HFFc6 (cell line): ENCODE measurements around the gene CHST11. TPM values are rescaled to one million over a fixed set of nuclear protein-coding genes. Genes with fewer than 3 reads are reported as not detected.

ENCODE experiments used
- DNase-seq: peaks from one replicate; pipeline ENCODE4 v3.0.0-alpha.2; 2018
- H3K27ac Mint-ChIP-seq: 2 replicates; pipeline ENCODE4 v1.8.0; 2020; ENCODE audit warnings: mild to moderate bottlenecking, mixed read lengths
- H3K27me3 Mint-ChIP-seq: 2 replicates; pipeline ENCODE4 v1.8.0; 2021; ENCODE audit warnings: mild to moderate bottlenecking, moderate library complexity, mixed read lengths; ENCODE audit not compliant: insufficient read depth
- H3K36me3 Mint-ChIP-seq: 2 replicates; pipeline ENCODE4 v1.8.0; 2021; ENCODE audit warnings: low read depth, mixed read lengths
- H3K4me1 Mint-ChIP-seq: 2 replicates; pipeline ENCODE4 v1.8.0; 2020; ENCODE audit warnings: low read depth, mixed read lengths
- H3K4me3 Mint-ChIP-seq: 2 replicates; pipeline ENCODE4 v1.8.0; 2020; ENCODE audit warnings: mild to moderate bottlenecking, moderate library complexity, mixed read lengths
- H3K9me3 Mint-ChIP-seq: 2 replicates; pipeline ENCODE4 v1.8.0; 2020; ENCODE audit warnings: mild to moderate bottlenecking, mixed read lengths
- total RNA-seq, 6 experiments: library from RNA; stranded (reverse); fragmentation: NEBNext Ultra II Directional; extraction: Animal tissue kit (Norgen Biotek cat#: 25700); gene quantifications; 2 replicates in 1 of 6; 3 replicates in 5 of 6; pipeline ENCODE4 v1.2.3, GENCODE V29; 2021
- TF ChIP-seq, protein P1 (sequence below): fragments of 200-600 bp; sonication (generic); IDR thresholded peaks from 2 replicates; pipeline ENCODE4 v1.5.0; 2021; ENCODE audit warnings: antibody characterized with exemption, mild to moderate bottlenecking

CHST11 gene
- total RNA-seq, 6 experiments from 2014 or later: 2.4 to 4.3 (median 3.8) TPM

DNA sequence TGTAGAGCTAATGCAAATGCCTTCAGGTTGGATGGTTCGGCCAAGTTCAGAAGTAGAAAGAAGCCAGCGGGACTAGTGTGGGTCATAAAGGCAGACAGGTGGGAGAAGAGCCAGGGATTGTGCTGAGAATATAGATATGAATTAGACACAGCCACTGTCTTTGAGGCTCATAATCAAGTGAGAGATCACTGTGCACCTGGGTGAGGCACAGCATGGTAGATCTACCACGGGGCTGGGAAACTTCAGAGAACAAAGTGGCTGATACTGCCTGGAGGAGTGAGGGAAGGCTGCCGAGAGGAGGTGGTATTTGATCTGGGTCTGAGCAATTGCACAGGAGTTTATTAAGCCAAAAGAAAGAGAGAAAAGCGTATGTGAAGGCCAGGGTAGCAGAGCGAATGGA is 40.6 kb upstream of the CHST11 start:
- H3K36me3 Mint-ChIP-seq: no peaks in the 10 kb centered on the region
- peaks cover 9% of the 10 kb centered on the region for H3K27me3 Mint-ChIP-seq
- H3K4me1 Mint-ChIP-seq: peaks cover 7% of the 10 kb centered on the region
- TF ChIP-seq, protein P1, sequence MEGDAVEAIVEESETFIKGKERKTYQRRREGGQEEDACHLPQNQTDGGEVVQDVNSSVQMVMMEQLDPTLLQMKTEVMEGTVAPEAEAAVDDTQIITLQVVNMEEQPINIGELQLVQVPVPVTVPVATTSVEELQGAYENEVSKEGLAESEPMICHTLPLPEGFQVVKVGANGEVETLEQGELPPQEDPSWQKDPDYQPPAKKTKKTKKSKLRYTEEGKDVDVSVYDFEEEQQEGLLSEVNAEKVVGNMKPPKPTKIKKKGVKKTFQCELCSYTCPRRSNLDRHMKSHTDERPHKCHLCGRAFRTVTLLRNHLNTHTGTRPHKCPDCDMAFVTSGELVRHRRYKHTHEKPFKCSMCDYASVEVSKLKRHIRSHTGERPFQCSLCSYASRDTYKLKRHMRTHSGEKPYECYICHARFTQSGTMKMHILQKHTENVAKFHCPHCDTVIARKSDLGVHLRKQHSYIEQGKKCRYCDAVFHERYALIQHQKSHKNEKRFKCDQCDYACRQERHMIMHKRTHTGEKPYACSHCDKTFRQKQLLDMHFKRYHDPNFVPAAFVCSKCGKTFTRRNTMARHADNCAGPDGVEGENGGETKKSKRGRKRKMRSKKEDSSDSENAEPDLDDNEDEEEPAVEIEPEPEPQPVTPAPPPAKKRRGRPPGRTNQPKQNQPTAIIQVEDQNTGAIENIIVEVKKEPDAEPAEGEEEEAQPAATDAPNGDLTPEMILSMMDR: no peak
- no peak overlapping the region for H3K27ac Mint-ChIP-seq
- H3K9me3 Mint-ChIP-seq: no peaks in the 10 kb centered on the region
- no peak for DNase-seq
- H3K4me3 Mint-ChIP-seq: no peak overlapping the region

DNA sequence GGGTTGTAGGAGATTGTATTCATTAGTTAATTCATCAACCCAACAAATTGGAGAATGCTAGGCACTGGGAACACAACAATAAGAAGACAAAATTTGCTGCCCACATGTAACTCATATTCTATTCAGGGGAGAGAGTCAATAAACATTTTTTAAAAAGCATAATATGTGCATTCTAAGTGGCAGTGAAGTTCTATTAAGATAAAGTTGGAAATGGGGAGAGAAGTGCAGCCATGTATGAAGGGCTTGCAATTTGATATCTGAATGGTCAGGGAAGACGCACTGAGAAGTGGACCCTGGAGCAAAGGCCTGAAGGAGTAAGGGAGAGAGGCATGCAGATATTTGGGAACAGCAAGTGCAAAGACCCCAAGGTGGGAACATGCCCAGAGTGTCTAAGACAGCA is 40.2 kb upstream of the CHST11 start:
- H3K4me3 Mint-ChIP-seq: no peak overlapping the region
- no peak for DNase-seq
- H3K9me3 Mint-ChIP-seq: no peaks in the 10 kb centered on the region
- TF ChIP-seq, protein P1: no peak
- H3K36me3 Mint-ChIP-seq: no peaks in the 10 kb centered on the region
- H3K27me3 Mint-ChIP-seq: peaks cover 10% of the 10 kb centered on the region
- no peak overlapping the region for H3K27ac Mint-ChIP-seq
- H3K4me1 Mint-ChIP-seq: peaks cover 7% of the 10 kb centered on the region

DNA sequence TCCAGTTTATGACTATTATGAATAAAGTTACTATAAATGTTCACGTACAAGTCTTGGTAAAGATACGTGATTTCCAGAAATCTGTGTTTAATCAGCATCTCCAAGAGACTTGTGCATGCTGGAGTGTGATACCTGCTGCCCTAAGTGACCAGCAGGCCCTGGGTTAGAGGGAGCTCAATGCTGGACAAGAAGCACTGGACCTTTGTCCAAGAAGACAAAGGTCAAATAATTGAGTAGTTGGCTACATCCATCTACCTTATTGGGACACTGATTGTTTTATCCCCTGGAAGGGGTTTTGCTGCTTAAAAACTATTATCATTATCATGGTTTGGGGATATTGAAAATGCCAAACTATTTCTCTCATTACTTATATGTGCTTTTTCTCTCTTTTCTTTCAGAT is 37.0 kb upstream of the CHST11 start:
- H3K4me3 Mint-ChIP-seq: no peak overlapping the region
- no peak for DNase-seq
- TF ChIP-seq, protein P1: no peak

DNA sequence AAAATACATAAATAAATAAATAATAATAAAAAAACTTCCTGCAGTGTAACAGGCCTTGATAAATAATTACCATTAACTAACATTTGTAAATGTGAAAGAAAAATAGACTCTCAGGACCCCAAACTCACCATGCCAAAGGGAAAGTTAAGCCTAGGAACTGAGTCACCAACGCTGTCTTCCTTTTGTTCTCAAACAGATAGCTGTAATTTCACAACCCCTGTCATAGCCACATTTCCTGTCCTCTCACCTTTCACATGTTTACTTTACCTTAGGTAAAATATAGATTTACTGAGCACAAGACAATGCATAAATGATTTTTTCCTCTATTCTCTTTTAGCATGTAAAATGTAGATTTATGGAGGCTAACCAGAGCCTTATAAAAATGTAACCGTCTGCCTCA is 35.9 kb upstream of the CHST11 start:
- H3K27ac Mint-ChIP-seq: no peak overlapping the region
- H3K4me1 Mint-ChIP-seq: no peaks in the 10 kb centered on the region
- no peak overlapping the region for H3K4me3 Mint-ChIP-seq

More for the DNA sequence above, 37.0 kb upstream of the CHST11 start:
- Mint-ChIP-seq H3K36me3 (no peaks in the 10 kb centered on the region), H3K27ac (no peak overlapping the region), H3K27me3 (peaks cover 26% of the 10 kb centered on the region), H3K4me1 (no peaks in the 10 kb centered on the region), H3K9me3 (no peaks in the 10 kb centered on the region)

DNA sequence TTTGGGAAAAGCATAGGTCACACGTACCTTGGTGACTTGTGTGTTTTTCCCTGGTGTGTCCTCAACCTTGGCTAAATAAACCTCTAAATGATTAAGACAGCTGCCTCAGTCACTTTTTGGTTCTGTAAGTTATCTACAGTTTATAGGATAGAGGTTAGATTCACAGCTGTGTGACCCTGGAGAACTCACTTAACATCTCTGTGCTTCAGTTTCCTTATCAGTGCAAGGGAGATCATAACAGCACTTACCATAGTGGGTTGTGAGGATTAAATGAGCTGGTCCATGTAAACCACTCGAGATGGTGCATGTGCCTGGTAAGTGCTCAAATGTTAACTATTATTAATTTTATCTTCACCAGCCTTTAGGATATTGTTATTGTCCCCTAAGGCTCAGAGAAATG is 35.4 kb upstream of the CHST11 start:
- DNase-seq: no peak
- Mint-ChIP-seq H3K9me3 (no peaks in the 10 kb centered on the region), H3K36me3 (no peaks in the 10 kb centered on the region), H3K27me3 (peaks cover 39% of the 10 kb centered on the region), H3K4me1 (peaks cover 4% of the 10 kb centered on the region), H3K4me3 (no peak overlapping the region), H3K27ac (no peak overlapping the region)
- TF ChIP-seq, protein P1: no peak

More for the DNA sequence above, 35.9 kb upstream of the CHST11 start:
- no peaks in the 10 kb centered on the region for H3K9me3 Mint-ChIP-seq
- H3K27me3 Mint-ChIP-seq: peaks cover 36% of the 10 kb centered on the region
- TF ChIP-seq, protein P1: no peak
- H3K36me3 Mint-ChIP-seq: no peaks in the 10 kb centered on the region
- no peak for DNase-seq

DNA sequence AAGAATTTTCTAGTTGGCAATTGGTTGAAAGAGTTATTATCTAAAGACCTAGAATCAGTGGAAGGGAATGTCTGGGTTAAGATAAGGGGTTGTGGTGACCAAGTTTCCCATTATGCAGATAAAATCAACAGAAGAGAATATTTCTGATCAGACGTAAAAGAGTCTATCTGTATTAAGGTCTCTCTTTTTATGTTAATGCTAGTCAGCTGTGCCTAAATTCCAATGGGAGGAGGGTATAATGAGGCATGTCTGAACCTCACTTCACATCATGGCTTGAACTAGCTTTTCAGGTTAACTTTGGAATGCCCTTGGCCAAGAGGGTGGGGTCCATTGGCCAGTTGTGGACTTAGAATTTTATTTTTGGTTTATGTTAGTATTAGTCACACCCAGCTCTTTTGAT is 34.3 kb upstream of the CHST11 start:
- no peak for DNase-seq

More for the DNA sequence above, 34.3 kb upstream of the CHST11 start:
- peaks cover 15% of the 10 kb centered on the region for H3K4me1 Mint-ChIP-seq
- no peaks in the 10 kb centered on the region for H3K36me3 Mint-ChIP-seq
- H3K27me3 Mint-ChIP-seq: peaks cover 42% of the 10 kb centered on the region
- no peaks in the 10 kb centered on the region for H3K9me3 Mint-ChIP-seq
- H3K27ac Mint-ChIP-seq: no peak overlapping the region
- TF ChIP-seq, protein P1: no peak
- H3K4me3 Mint-ChIP-seq: no peak overlapping the region
